GM19025 (cell line): ENCODE data around the gene SORD.
"Not testable (repeated sequence)": the region's sequence is repeated elsewhere in the genome, so short reads cannot be mapped to it uniquely, and the experiment has no call there.

Experiments used
- ATAC-seq: cut with Tn5 transposase; IDR thresholded peaks from one replicate; pipeline ENCODE4 v1.9.1; 2021; ENCODE audit warnings: mild to moderate bottlenecking, low read depth, moderate library complexity; ENCODE audit not compliant: unreplicated experiment

The SORD gene

DNA sequence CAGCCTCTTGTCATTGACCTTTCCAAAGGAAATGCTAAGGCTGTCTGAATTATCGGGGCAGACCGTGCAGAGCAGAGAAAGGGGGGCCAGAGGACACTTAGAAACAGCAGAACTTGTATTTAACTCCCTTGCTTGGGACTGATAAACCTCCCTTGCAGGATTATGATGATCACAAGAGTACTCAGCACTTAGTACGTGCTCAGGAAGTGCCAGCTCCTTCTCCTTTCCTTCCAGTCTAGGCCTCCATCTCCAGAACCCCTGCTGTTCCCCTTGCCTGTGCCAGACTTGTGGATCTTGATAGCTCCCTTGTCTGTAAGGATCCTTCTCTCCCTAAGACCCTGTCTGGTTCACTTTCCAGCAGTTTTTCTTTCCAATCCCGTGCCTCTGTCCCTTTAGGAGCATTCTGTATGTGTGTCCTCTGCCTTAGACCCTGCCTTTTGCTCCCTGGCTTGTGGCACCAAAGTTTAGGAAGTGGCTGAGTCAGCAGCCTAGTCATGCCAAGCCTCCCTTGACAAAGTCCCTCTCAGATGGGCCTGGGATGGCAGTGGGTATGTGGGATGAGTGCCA lies 747 bp downstream of the SORD start:
- no peak for ATAC-seq

DNA sequence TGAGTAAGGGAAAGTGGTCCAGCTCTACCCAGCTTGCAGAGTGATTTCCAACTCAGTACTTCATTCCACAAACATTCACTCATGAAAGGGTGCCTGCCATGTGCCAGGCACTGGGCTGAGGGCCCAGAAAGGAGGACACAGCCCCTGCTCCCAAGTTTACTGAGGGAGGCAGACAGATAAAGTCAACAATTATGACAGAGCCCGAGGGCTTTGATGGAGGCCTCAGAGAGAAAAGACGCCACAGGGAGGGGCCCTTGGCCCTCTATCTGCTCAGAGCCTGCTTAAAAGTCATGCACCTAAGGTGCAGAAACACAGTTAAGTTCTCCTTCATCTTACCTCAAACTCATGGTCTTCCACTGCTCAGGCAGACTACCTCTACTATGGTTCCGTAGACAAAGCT lies 1.7 kb downstream of the SORD start:
- not testable (repeated sequence) for ATAC-seq

DNA sequence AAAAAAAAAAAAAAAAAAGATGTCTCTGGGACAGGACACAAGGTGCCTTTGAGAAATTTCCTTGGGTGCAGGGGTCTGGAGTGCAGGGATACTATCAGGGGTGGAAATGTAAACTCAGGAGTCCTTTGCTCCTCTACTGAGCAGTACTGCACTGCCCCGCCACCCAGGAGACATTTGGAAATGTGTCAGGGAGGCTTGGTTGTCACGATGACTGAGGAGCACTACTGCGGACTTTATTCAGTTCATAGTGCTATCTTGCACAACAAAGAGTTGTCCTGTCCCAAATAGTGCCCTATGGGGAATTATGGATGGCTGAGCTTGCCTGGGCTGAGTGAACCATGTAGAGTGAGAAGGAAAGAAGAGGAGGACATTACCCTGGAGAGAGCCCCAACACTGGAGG lies 2.6 kb downstream of the SORD start:
- ATAC-seq = not testable (repeated sequence)

GRCh38 chr15:45026651-45027190 lies 3.7 kb downstream of the SORD start:
- no peak for ATAC-seq

GRCh38 chr15:45027220-45027619 lies 4.2 kb downstream of the SORD start:
- no peak for ATAC-seq

- no peak for ATAC-seq
Observed at GRCh38 chr15:45030743-45031142, 7.7 kb downstream of the SORD start.

DNA sequence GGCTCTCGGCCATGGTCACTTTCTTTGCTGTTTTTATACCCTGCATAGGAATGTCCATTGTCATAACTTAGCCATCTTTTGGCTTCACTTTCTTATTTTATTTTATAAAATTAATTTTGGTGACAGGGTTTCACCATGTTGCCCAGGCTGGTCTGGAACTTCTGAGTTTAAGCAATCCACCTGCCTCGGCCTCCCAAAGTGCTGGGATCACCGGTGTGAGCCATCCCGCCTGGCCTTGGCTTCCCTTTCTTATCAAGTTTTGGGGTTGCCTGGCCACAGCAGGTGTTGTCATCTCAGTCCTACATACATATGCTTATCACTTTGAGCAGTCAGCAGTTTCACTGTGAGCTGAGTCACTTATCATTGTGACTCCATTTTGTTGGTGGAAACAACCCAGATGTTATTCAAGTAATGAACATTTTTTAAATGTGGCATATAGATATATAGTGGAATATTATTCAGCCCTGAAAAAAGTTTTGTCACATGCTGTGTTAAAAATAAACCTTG lies 8.6 kb downstream of the SORD start:
- ATAC-seq = not testable (repeated sequence)

DNA sequence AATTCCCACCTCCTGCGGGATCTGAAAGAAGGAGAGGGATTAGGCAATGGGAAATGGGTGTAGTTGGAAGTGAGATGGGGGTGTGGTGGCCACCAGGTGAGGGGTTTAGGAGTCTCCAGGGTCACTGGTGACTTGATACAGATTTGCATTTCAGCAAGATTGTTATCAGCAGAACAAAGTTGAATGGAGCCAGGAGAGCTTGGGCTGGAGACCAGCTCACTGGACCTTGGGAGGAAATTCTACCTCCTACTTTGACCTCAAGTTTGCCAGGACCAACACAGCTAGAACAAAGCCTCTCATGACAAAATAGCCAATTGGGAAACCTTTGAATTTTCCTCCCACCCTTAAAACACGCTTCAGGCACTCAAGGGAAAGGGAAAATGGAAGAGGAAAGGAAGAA lies 9.5 kb downstream of the SORD start:
- ATAC-seq = not testable (repeated sequence)

DNA sequence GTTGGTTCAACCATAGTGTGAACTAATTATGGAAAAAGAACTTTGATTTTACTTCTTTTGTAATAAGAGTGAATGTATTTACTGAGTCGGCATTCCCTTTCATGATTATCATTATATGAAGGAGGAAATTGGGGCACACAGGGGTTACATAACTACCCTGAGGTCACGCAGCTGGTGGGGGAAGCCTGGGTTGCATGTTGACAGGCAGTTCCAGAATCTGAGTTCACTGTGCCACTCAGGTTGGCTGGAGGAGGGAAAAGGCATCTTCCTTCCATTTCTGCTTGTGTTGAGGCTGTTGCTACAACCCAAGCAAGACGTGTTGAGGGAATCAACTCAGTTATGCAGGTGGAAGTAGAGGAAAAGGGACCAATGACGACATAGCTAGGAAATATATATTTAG lies 11.1 kb downstream of the SORD start:
- ATAC-seq = not testable (repeated sequence)

- ATAC-seq = not testable (repeated sequence)
Observed at GRCh38 chr15:45034600-45035375, 11.8 kb downstream of the SORD start.

- ATAC-seq = not testable (repeated sequence)
Observed at GRCh38 chr15:45036812-45037781, 14.1 kb downstream of the SORD start.

- ATAC-seq = no peak
Observed at GRCh38 chr15:45037936-45038335, 14.9 kb downstream of the SORD start.

GRCh38 chr15:45040396-45040795 lies 17.4 kb downstream of the SORD start:
- not testable (repeated sequence) for ATAC-seq

DNA sequence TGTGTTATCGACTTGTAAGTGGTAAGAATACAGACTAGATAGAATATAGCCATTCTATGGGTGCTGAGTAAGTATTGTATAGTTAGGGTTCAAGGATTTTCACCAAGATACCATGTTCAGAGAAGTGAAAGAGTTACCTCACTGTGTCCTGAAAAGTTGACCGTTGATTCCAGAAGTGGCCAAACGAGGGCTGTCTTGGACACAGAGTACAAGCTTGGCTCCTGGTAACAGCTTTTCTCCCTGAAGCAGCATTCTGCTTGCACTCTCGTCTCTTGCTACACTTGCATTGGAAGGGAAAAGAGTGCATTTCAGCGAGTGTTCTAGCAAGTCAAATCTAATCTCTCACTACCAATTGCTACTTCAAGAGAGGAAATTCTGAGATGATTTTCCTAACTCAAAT lies 18.5 kb downstream of the SORD start:
- not testable (repeated sequence) for ATAC-seq

GRCh38 chr15:45042859-45043258 lies 19.9 kb downstream of the SORD start:
- ATAC-seq = not testable (repeated sequence)

- not testable (repeated sequence) for ATAC-seq
Observed at GRCh38 chr15:45044270-45044669, 21.3 kb downstream of the SORD start.

DNA sequence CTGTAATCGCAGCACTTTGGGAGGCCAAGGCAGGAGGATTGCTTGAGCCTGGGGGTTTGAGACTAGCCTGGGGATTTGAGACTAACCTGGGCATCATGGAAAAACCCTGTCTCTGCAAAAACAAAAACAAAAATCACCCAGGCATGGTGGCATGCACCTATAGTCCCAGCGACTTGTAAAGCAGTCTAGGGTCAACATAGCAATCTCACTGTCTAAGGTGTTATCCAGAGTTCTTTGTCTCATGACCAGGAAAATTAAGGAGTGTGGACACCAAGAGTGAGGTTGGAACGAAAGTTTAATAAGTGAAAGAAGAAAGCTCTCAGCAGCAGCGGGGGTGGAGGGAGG lies 25.4 kb downstream of the SORD start:
- not testable (repeated sequence) for ATAC-seq

DNA sequence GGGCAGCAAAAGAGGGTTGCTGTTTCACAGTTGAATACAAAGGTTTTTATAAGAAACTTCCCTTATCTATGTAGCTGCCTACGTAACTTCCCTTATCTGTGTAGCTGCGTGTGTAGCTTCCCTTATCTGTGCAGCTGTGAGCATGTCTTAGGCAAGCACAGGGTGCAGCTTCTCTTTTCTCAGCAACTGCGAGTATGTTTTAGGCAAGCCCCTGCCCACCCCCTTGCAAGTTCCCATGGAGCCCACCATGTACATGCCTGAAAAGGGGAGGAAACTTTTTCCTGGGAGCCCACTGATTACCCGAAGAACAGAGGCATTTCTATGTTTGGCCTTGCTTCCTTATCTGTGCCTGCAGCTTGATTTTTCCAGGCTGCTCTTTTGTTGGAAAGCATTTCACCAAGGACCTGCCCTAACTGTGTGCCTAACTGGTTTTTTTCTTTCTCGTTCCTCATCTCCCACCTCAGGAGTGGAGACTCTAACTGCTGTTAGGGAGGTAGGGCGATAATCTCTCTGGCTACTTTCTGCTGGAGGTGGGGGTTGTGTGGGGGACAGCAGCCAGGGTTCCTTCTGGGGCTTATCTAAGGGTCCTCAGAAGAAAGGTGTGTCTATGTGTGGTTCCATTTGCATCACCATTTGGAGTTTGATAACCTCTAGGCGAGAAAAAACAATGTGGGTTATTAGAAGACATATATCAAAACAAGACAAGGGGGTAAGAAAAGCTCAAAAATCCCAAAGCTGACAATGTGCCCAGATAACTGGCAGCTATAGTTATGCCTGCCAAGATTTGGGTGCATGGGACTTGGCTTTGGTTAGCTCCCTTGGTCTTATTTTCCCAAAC lies 26.0 kb downstream of the SORD start:
- no peak for ATAC-seq

DNA sequence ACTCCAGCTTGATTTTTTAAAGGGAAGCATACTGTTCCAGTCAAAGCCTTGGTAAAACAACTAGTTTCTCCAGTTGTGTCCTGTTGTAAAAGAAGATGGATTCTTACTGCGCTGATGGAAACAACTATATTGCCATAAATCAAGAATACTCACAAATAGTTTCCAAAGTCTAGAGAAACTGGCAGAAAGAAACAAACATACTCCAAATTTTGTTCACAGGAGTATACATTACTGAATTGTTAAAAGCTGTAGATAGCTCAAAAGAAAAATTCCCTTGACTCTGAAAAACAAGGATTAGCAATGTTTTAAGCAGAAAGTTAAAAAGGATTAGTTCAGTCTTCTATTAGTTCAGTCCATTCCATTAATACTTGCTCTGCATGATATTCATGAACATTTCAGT lies 27.6 kb downstream of the SORD start:
- ATAC-seq = no peak

- not testable (repeated sequence) for ATAC-seq
Observed at GRCh38 chr15:45052676-45053075, 29.7 kb downstream of the SORD start.
